Spleen (tissue), 11 donors: ENCODE results near the gene CHRM5. TPM values are rescaled to one million over a fixed set of nuclear protein-coding genes. Genes with fewer than 3 reads are reported as not detected.

Source experiments
- DNase-seq: peaks from one replicate; pipeline ENCODE4 v3.0.0-alpha.2; 2020
- H3K27ac ChIP-seq, 8 donors: fragments of 200-600 bp; sonication (generic) in 7 of 8; 1 replicate in 4 of 8; 2 replicates in 4 of 8; pipeline versions ENCODE4 v1.5.0 to v1.8.0; 2016 to 2021; ENCODE audit warnings: inconsistent platforms in 4 of 8, mild to moderate bottlenecking in 4 of 8, moderate library complexity in 1 of 8
- H3K27me3 ChIP-seq, 7 donors: fragments of 200-600 bp; sonication (generic) in 6 of 7; replicated peaks in 1 of 7; 1 replicate in 4 of 7; 2 replicates in 3 of 7; pipeline versions ENCODE4 v1.5.0 to v1.8.0; 2016 to 2021; ENCODE audit warnings: inconsistent platforms in 3 of 7, mild to moderate bottlenecking in 1 of 7
- H3K36me3 ChIP-seq, 6 donors: fragments of 200-600 bp; sonication (generic) in 5 of 6; 1 replicate in 4 of 6; 2 replicates in 2 of 6; pipeline versions ENCODE4 v1.5.0 to v1.8.0; 2016 to 2021; ENCODE audit warnings: inconsistent platforms in 2 of 6
- H3K4me1 ChIP-seq, 6 donors: fragments of 200-600 bp; sonication (generic) in 5 of 6; 1 replicate in 3 of 6; 2 replicates in 3 of 6; pipeline versions ENCODE4 v1.5.0 to v1.8.0; 2016 to 2021; ENCODE audit warnings: inconsistent platforms in 3 of 6
- H3K4me3 ChIP-seq, 8 donors: fragments of 200-600 bp; sonication (generic) in 7 of 8; 1 replicate in 4 of 8; 2 replicates in 4 of 8; pipeline versions ENCODE4 v1.5.0 to v1.8.0; 2016 to 2021; ENCODE audit warnings: inconsistent platforms in 4 of 8, mild to moderate bottlenecking in 4 of 8, moderate library complexity in 2 of 8
- H3K9me3 ChIP-seq, 8 donors: fragments of 200-600 bp; sonication (generic) in 7 of 8; 1 replicate in 4 of 8; 2 replicates in 4 of 8; pipeline versions ENCODE4 v1.5.0 to v1.8.0; 2016 to 2021; ENCODE audit warnings: inconsistent platforms in 4 of 8
- CTCF ChIP-seq, 11 experiments: fragments of 200-600 bp in 7 of 11; fragments of 450-650 bp in 4 of 11; sonication (generic) in 4 of 11; IDR thresholded peaks in 8 of 11; conservative IDR thresholded peaks in 3 of 11; 1 replicate in 7 of 11; 2 replicates in 4 of 11; pipeline versions ENCODE4 v1.4.0 to v1.8.0; 2016 to 2021; ENCODE audit warnings: antibody characterized with exemption in 11 of 11, inconsistent platforms in 4 of 11, mild to moderate bottlenecking in 1 of 11
- POLR2A ChIP-seq, 3 donors: fragments of 450-650 bp; IDR thresholded peaks; one replicate each; pipeline ENCODE4 v1.5.1; 2017; ENCODE audit warnings: antibody characterized with exemption in 3 of 3, mild to moderate bottlenecking in 1 of 3
- POLR2AphosphoS5 ChIP-seq, 3 donors: sonication (generic); formaldehyde crosslinking; IDR thresholded peaks; one replicate each; pipeline ENCODE4 v1.5.1; 2017; ENCODE audit warnings: antibody characterized with exemption in 3 of 3
- WGBS, 5 donors: extraction: QIAGEN DNeasy Blood & Tissue Kit in 3 of 5; methylation state at CpG; one replicate each; pipeline versions ENCODE4 v1.1.5 to v1.1.7; 2013 to 2018; 5-methylcytosine and 5-hydroxymethylcytosine counted together
- intact Hi-C: fragments of 100-400 bp; cut with DNase I; formaldehyde crosslinking; loops from one replicate; pipeline ENCODE4 v1.15.0; 2023; ENCODE audit warnings: low total_unique reads
- polyA plus RNA-seq, 3 donors: library from polyadenylated mRNA; stranded (reverse); fragments of 200-250 nt; gene quantifications; one replicate each; pipeline ENCODE4 v1.2.1, GENCODE V29; 2013
- total RNA-seq, 7 donors: library from RNA; depleted of rRNA in 3 of 7; stranded (reverse); fragments of >200 nt in 3 of 7; fragmentation: NEBNext Ultra II Directional in 4 of 7; extraction: Animal tissue kit (Norgen Biotek cat#: 25700) in 4 of 7; gene quantifications; one replicate each; pipeline versions ENCODE4 v1.1.0 to v1.2.1, GENCODE V29; 2016 to 2021
- donor health status: healthy with polysubstance abuse.
- donor health status: DM: no; HTN: no; CAD: no; lungs with moderate emphysema.
- donor health status: DM: no; HTN: no; CAD: no.
- donor health status: Bipolar disorder and iron deficiency.
- donor health status: healthy.
- donor health status: DM: no; HTN: no; CAD: no.
- donor health status: DM: yes; HTN: yes; CAD: no.

CHRM5 gene
- total and polyA plus RNA-seq, 10 donors, result 0.03 TPM; not detected in 9

DNA sequence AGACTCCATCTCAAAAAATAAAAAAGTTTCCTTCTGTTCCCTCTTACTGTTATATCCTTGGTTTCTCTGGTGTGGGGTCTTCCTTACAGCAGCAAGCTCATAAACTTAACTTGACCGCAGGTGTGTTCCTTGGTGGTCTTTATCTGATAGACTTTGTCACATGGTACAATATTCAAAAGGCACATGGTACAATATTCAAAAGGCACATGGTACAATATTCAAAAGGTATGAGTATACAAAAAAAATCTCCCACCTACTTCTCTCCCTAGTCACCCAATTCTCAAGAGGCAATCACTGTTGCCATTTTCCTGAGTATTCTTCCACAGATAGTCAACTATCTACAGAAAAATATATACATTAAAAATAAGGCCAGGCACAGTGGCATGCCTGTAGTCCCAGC, 138.1 kb downstream of the CHRM5 start:
- no peaks in the 10 kb centered on the region for H3K36me3 ChIP-seq
- H3K27me3 ChIP-seq, result no peaks in the 10 kb centered on the region
- 90 to 100% (median 96%) methylated on average over 1 of the region's 1 CpG for WGBS, 5 donors
- no peak for DNase-seq
- H3K9me3 ChIP-seq, result peaks cover 0 to 13% (median 0%) of the 10 kb centered on the region in 8 donors
- no peak overlapping the region for H3K27ac ChIP-seq
- TF ChIP-seq CTCF (IDR thresholded peaks at IDR 0.05 in 8 of 11, conservative IDR thresholded peaks at IDR 0.05 in 3 of 11) (no peak), POLR2AphosphoS5 (IDR thresholded peaks at IDR 0.05) (no peak), POLR2A (IDR thresholded peaks at IDR 0.05) (no peak)
- intact Hi-C loops, result no loop called here
- peaks cover 5 to 11% (median 9%) of the 10 kb centered on the region in 6 donors for H3K4me1 ChIP-seq
- no peak overlapping the region for H3K4me3 ChIP-seq

DNA sequence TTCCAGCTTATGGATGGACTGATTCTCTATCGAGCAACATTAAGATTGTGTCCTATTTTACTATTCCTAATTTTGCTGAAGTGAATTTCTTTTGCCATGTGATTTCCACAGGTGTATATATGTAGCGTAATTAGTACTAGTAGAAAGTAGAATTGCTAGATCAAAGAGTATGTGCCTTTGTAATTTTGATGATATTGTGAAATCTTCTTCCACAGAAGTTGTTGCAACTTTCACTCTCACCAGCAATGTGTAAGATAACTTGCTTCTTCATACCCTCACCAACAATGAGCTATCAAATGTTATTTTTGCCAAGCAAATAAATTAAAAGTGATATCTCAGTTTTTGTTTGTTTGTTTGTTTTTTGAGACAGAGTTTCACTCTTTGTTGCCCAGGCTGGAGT, 139.0 kb downstream of the CHRM5 start:
- H3K27ac ChIP-seq, result no peak overlapping the region
- intact Hi-C loops, result no loop called here
- DNase-seq, result no peak
- H3K4me3 ChIP-seq, result no peak overlapping the region
- no peaks in the 10 kb centered on the region for H3K27me3 ChIP-seq
- H3K4me1 ChIP-seq, result peaks cover 5 to 9% (median 7%) of the 10 kb centered on the region in 6 donors
- TF ChIP-seq POLR2A (IDR thresholded peaks at IDR 0.05) (no peak), CTCF (IDR thresholded peaks at IDR 0.05 in 8 of 11, conservative IDR thresholded peaks at IDR 0.05 in 3 of 11) (no peak), POLR2AphosphoS5 (IDR thresholded peaks at IDR 0.05) (no peak)
- H3K9me3 ChIP-seq, result peaks cover 0 to 13% (median 0%) of the 10 kb centered on the region in 8 donors
- 77 to 91% (median 89%) methylated on average over 2 of the region's 2 CpGs for WGBS, 5 donors
- H3K36me3 ChIP-seq, result no peaks in the 10 kb centered on the region

DNA sequence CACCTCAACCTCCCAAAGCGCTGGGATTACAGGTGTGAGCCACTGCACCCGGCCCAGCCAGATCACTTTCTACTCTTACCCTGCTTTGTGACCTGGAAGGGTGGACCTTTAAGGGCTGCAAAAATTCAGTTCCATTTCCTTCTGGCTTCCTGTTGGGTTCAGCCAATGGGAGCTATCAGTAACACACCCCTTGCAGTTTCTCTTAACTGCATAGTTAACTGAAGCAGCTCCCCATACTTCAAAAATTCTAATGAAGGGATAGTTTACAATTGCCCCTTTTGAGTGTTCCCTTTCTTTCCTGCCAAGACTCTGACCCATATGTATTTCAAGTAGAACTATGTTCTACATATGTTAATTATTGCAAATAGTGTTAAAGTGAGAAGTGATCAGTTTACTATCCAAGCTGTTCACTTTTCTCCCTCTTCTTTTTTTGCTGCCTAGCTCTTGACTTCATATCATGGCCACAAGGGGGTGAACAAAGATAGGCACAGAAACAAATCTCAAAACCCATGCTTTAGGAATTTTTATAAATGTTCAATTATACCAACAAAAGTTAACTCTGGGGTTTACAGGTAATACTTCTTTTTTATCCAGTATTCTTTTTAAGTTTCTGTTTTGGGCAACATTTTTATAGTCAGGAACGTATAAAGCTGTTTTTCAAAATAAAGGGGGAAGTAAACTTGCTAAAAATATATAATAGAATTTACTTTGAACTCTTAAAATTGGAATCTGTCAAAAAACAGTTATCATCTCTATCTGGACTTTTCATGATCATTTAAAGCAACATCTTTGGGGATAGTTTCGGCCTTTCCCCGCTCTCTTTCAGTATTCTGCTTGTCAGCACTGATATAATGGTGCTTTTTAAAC, 141.7 kb downstream of the CHRM5 start:
- H3K9me3 ChIP-seq, result no peaks in the 10 kb centered on the region
- intact Hi-C loops, result no loop called here
- H3K27ac ChIP-seq, result no peak overlapping the region
- WGBS, 5 donors, result 61 to 76% (median 71%) methylated on average over 5 of the region's 5 CpGs
- H3K4me1 ChIP-seq, result no peaks in the 10 kb centered on the region
- no peaks in the 10 kb centered on the region for H3K36me3 ChIP-seq
- DNase-seq, result no peak
- no peak for TF ChIP-seq POLR2AphosphoS5 (IDR thresholded peaks at IDR 0.05)
- TF ChIP-seq POLR2A (IDR thresholded peaks at IDR 0.05), result no peak
- TF ChIP-seq CTCF (IDR thresholded peaks at IDR 0.05 in 8 of 11, conservative IDR thresholded peaks at IDR 0.05 in 3 of 11), result peak in 7 of 11 experiments; percentile 25 to 61 (median 52)
- no peak overlapping the region for H3K4me3 ChIP-seq
- H3K27me3 ChIP-seq, result peaks cover 0 to 14% (median 3%) of the 10 kb centered on the region in 7 donors

GRCh38 chr15:34111488-34111887, 143.2 kb downstream of the CHRM5 start:
- Histone ChIP-seq H3K4me3 (no peak overlapping the region), H3K27me3 (peaks cover 0 to 29% (median 6%) of the 10 kb centered on the region in 7 donors), H3K27ac (no peak overlapping the region), H3K4me1 (no peaks in the 10 kb centered on the region), H3K36me3 (no peaks in the 10 kb centered on the region), H3K9me3 (no peaks in the 10 kb centered on the region)
- DNase-seq, result no peak
- intact Hi-C loops, result no loop called here
- TF ChIP-seq POLR2A (IDR thresholded peaks at IDR 0.05) (no peak), POLR2AphosphoS5 (IDR thresholded peaks at IDR 0.05) (no peak), CTCF (IDR thresholded peaks at IDR 0.05 in 8 of 11, conservative IDR thresholded peaks at IDR 0.05 in 3 of 11) (no peak)
- 76 to 81% (median 80%) methylated on average over 6 of the region's 6 CpGs for WGBS, 5 donors
